GM19452 (cell line): ENCODE data around the gene KDM6A.

Experiments used
- ATAC-seq: cut with Tn5 transposase; IDR thresholded peaks from one replicate; pipeline ENCODE4 v1.9.1; 2021; ENCODE audit not compliant: unreplicated experiment

The KDM6A gene

DNA sequence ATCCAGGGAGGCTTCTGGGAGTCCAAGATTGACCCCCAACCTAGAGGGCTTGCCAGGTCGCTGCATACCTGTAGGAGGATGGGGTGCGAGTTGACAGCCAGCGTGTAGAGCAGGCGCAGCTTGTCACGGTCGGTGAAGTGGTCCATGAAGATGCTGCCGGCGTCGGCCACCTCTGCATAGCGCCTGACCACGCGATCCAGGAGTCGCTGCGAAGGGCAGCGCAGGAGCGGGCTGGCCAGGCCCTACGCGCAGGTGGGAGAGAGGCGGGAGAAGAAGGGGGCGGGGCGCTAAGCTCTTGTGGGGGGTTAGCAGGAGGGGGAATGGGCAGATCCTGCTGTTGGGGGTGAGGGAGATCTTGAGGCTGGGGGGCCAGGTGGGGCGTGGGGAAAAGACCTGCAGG lies 284.7 kb downstream of the KDM6A start:
- no peak for ATAC-seq
